Suprapubic skin (tissue), 4 donors: ENCODE measurements around the gene ZBTB21. TPM values are rescaled to one million over a fixed set of nuclear protein-coding genes. Genes with fewer than 3 reads are reported as not detected.
A peak's percentile ranks its signal among the peaks of the same experiment; 100 is the strongest.

ENCODE experiments used
- DNase-seq, 2 donors: peaks; one replicate each; pipeline ENCODE4 v3.0.0-alpha.2; 2019; ENCODE audit warnings: low spot score in 2 of 2
- H3K27ac ChIP-seq: fragments of 200-600 bp; sonication (generic); one replicate; pipeline ENCODE4 v1.5.1; 2019
- H3K27me3 ChIP-seq: fragments of 200-600 bp; sonication (generic); one replicate; pipeline ENCODE4 v1.5.1; 2019
- H3K36me3 ChIP-seq: fragments of 200-600 bp; sonication (generic); one replicate; pipeline ENCODE4 v1.5.1; 2019
- H3K4me1 ChIP-seq: fragments of 200-600 bp; sonication (generic); one replicate; pipeline ENCODE4 v1.5.1; 2019
- H3K4me3 ChIP-seq: fragments of 200-600 bp; sonication (generic); one replicate; pipeline ENCODE4 v1.5.1; 2019; ENCODE audit warnings: mild to moderate bottlenecking
- H3K9me3 ChIP-seq: fragments of 200-600 bp; sonication (generic); one replicate; pipeline ENCODE4 v1.5.1; 2019
- EP300 ChIP-seq: sonication (generic); formaldehyde crosslinking; IDR thresholded peaks from one replicate; pipeline ENCODE4 v1.6.1; 2017; ENCODE audit warnings: antibody characterized with exemption
- POLR2A ChIP-seq, 2 donors: fragments of 450-650 bp; IDR thresholded peaks; one replicate each; pipeline ENCODE4 v1.6.1; 2017; ENCODE audit warnings: antibody characterized with exemption in 2 of 2, mild to moderate bottlenecking in 2 of 2, moderate library complexity in 2 of 2
- POLR2AphosphoS5 ChIP-seq, 3 donors: sonication (generic); formaldehyde crosslinking; IDR thresholded peaks; one replicate each; pipeline ENCODE4 v1.6.1; 2017; ENCODE audit warnings: antibody characterized with exemption in 3 of 3
- WGBS: methylation state at CpG from one replicate; pipeline ENCODE4 v1.1.5; 2018; 5-methylcytosine and 5-hydroxymethylcytosine counted together
- total RNA-seq, 4 donors: library from RNA; depleted of rRNA; stranded (reverse); fragments of >200 nt; gene quantifications; one replicate each; pipeline ENCODE4 v1.1.0, GENCODE V29; 2016
- TF ChIP-seq, protein P1 (sequence below), 2 donors: fragments of 200-600 bp in 1 of 2; fragments of 450-650 bp in 1 of 2; sonication (generic) in 1 of 2; IDR thresholded peaks; one replicate each; pipeline ENCODE4 v1.5.1; 2016 to 2019; ENCODE audit warnings: antibody characterized with exemption in 2 of 2, mild to moderate bottlenecking in 1 of 2, moderate library complexity in 1 of 2

The ZBTB21 gene
- total RNA-seq, 4 donors from 2014 or later = 24.5 to 39.1 (median 30.5) TPM

DNA sequence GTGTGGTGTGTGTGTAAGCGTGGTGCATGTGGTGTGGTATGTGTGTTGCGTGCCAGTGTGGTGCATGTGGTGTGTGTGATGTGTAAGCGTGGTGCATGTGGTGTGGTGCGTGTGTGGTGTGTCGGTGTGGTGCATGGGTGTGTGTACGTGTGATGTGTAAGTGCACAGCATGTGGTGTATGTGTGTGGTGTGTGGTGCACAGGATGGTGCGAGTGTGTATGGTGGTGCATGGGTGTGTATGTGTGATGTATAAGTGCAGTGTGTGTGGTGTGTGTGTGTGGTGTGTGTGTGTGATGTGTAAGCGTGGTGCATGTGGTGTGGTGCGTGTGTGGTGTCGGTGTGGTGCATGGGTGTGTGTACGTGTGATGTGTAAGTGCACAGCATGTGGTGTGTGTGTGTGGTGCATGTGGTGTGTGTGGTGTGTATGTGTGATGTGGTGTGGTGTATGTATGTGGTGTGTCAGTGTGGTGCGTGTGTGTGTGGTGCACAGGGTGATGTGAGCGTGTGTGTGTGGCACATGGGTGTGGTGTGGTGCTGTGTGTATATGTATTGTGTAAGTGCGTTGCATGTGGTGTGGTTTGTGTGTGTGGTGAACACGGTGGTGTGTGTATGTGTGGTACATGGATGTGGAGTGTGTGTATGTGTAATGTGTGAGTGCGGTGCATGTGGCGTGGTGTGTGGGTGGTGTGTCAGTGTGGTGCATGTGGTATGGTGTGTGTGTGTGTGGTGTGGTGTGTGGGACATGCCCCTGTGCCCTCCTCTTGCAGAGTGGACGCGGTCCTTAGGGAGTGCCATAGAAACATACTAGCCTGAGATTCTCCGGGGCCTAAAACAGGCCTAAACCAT, 55.3 kb downstream of the ZBTB21 start:
- no peaks in the 10 kb centered on the region for H3K36me3 ChIP-seq
- H3K27me3 ChIP-seq = no peaks in the 10 kb centered on the region
- WGBS = 90% methylated on average over 20 of the region's 20 CpGs
- H3K4me1 ChIP-seq = peaks cover 55% of the 10 kb centered on the region
- DNase-seq = no peak
- TF ChIP-seq POLR2AphosphoS5 (IDR thresholded peaks at IDR 0.05) (no peak), EP300 (no peak), POLR2A (IDR thresholded peaks at IDR 0.05) (no peak)
- TF ChIP-seq, protein P1, sequence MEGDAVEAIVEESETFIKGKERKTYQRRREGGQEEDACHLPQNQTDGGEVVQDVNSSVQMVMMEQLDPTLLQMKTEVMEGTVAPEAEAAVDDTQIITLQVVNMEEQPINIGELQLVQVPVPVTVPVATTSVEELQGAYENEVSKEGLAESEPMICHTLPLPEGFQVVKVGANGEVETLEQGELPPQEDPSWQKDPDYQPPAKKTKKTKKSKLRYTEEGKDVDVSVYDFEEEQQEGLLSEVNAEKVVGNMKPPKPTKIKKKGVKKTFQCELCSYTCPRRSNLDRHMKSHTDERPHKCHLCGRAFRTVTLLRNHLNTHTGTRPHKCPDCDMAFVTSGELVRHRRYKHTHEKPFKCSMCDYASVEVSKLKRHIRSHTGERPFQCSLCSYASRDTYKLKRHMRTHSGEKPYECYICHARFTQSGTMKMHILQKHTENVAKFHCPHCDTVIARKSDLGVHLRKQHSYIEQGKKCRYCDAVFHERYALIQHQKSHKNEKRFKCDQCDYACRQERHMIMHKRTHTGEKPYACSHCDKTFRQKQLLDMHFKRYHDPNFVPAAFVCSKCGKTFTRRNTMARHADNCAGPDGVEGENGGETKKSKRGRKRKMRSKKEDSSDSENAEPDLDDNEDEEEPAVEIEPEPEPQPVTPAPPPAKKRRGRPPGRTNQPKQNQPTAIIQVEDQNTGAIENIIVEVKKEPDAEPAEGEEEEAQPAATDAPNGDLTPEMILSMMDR (IDR thresholded peaks at IDR 0.05) = no peak
- no peak overlapping the region for H3K27ac ChIP-seq
- H3K9me3 ChIP-seq = no peaks in the 10 kb centered on the region
- no peak overlapping the region for H3K4me3 ChIP-seq

DNA sequence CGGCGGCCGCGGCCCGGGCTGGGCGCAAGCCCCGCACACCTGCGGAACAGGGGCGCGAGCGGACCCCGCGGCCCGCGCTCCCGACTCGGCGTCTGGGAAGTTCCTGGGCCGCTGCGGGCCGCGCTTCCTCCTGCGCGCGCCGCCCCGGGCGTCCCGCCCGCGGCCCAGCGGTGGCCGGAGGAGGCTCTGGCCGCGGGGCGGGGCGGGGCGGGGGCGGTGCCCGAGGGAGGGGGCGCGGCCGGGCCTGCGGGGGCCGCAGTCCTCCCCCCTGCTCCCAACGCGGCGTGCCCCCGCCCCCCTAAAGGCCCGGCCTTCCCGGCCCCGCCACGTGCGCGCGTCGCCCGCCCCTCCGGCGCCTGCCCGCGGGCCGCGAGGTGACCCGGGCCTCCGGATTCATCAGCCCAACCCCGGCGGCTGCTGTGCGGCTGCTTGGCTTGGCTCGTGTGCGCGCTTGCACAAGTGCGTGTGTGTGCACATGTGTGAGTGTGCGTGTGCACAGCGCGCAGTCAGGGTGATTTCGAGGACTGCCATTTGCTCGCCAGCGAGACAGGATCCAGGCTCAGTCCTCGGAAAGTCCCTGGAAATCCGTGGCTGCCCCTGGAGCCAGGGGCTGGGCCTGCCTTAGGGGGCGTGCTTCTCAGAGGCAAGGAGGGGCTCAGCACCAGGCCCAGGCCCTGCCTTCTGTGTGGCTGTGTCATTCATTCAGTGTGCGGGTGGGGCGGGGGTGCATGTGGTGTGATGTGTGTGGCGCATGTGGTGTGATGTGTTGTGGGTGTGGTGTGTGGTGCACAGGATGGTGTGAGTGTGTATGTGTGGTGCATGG, 56.1 kb downstream of the ZBTB21 start, which contains the start of gene C2CD2:
Gene C2CD2 (minus strand): TSS at position 188 of the 823 bp plus-strand sequence. CDS start 370 bp downstream, outside the sequence.
- Histone ChIP-seq H3K36me3 (no peaks in the 10 kb centered on the region), H3K27ac (peak within 1 kb of the TSS; percentile 74), H3K4me3 (peak within 1 kb of the TSS; percentile 64), H3K4me1 (peaks cover 57% of the 10 kb centered on the region), H3K9me3 (no peaks in the 10 kb centered on the region), H3K27me3 (no peaks in the 10 kb centered on the region)
- DNase-seq = no peak
- WGBS = 13% methylated on average over 11 of the region's 85 CpGs
- TF ChIP-seq POLR2A (IDR thresholded peaks at IDR 0.05) = peak in 1 of 2 donors; percentile 4
- TF ChIP-seq, protein P1 (IDR thresholded peaks at IDR 0.05) = no peak

DNA sequence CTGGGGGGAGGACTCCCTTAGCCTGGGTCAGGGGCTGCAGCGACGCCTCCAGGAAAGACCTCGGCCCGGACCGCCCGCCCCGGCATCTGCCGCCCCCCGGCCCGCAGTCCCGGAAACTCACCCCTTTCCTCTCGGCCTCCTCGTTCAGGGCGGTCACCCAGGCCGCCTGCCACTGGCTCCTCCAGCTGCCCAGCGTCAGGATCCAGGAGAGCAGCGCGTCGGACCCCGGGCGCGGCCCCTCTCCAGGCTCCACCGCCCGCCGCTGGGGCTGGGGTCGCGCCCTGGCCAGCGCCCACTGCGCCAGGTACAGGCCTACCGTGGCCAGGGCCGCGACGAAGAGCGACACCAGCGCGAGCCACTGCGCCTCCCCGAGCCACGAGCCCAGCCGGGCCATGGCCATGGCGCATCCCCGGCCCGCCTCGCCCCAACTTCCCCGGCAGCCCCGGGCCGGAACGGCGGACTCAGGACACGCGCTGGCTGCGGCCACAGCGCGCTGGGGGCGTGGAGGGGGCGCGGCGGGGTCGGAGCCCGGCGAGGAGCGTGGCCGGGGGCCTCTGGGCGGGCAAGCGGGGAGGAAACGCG, 56.8 kb downstream of the ZBTB21 start:
- H3K9me3 ChIP-seq = no peaks in the 10 kb centered on the region
- no peak for DNase-seq
- H3K27ac ChIP-seq = peak overlapping the region; percentile 74
- H3K4me3 ChIP-seq = peak overlapping the region; percentile 64
- no peaks in the 10 kb centered on the region for H3K27me3 ChIP-seq
- H3K4me1 ChIP-seq = peaks cover 59% of the 10 kb centered on the region
- TF ChIP-seq EP300 (no peak), POLR2AphosphoS5 (IDR thresholded peaks at IDR 0.05) (no peak), POLR2A (IDR thresholded peaks at IDR 0.05) (peak in 1 of 2 donors; percentile 7)
- TF ChIP-seq, protein P1 (IDR thresholded peaks at IDR 0.05) = no peak
- WGBS = no CpG with 5 or more reads among the region's 67 CpGs
- no peaks in the 10 kb centered on the region for H3K36me3 ChIP-seq

DNA sequence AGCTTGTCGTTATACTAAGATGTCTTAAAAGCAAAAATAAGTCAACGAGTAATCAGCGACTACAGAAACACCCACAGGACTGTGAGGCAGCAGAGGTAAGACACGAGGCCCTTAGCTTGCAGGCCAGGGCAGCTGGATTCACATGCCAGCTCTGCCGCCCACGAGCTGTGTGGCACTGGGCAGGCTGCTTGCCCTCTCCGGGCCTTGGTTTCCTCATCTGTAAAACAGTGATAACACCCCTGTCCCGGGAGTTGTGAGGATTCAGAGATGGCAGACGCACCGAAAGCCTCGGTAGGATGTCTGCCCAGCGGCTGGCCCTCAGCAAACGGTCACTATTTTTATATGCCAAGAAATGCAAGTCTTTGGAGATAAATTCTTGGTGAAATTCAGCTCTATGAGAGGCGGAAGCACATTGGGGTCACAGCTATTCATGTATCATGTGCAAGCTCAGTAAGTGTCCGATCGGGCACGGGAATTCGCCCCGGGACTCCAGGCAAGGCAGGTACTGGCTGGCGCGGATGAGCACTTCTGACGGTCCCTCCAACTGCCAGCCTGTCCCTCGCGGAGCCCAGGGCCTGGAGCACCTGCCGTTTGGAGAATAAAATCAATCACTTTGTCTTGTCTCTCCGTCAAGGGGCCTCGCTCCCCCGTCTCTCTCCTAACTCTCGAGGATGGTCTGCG, 57.5 kb downstream of the ZBTB21 start:
- peak overlapping the region; percentile 64 for H3K4me3 ChIP-seq
- H3K27me3 ChIP-seq = no peaks in the 10 kb centered on the region
- H3K9me3 ChIP-seq = no peaks in the 10 kb centered on the region
- H3K27ac ChIP-seq = peak overlapping the region; percentile 74
- H3K4me1 ChIP-seq = peaks cover 59% of the 10 kb centered on the region
- WGBS = 45% methylated on average over 28 of the region's 30 CpGs
- TF ChIP-seq POLR2A (IDR thresholded peaks at IDR 0.05) (no peak), EP300 (no peak), POLR2AphosphoS5 (IDR thresholded peaks at IDR 0.05) (no peak)
- TF ChIP-seq, protein P1 (IDR thresholded peaks at IDR 0.05) = no peak
- DNase-seq = no peak
- H3K36me3 ChIP-seq = no peaks in the 10 kb centered on the region
